Skeletal muscle satellite cell (primary cell): Measurements from ENCODE around the gene CCDC190.
"Not testable (repeated sequence)": the region's sequence is repeated elsewhere in the genome, so short reads cannot be mapped to it uniquely, and the experiment has no call there.

Experiments used
- H3K27me3 ChIP-seq: 2 replicates; pipeline ENCODE4 v1.7.0; 2013; ENCODE audit warnings: low read length; ENCODE audit not compliant: control insufficient read depth, insufficient read depth
- H3K36me3 ChIP-seq: 2 replicates; pipeline ENCODE4 v1.7.0; 2013; ENCODE audit warnings: mild to moderate bottlenecking, control low read depth, low read length; ENCODE audit not compliant: insufficient read depth
- H3K4me1 ChIP-seq: 2 replicates; pipeline ENCODE4 v1.7.0; 2013; ENCODE audit warnings: low read length; ENCODE audit not compliant: control insufficient read depth, insufficient read depth
- H3K4me2 ChIP-seq: 2 replicates; pipeline ENCODE4 v1.7.0; 2013; ENCODE audit warnings: mild to moderate bottlenecking, low read length
- H3K4me3 ChIP-seq: 2 replicates; pipeline ENCODE4 v1.7.0; 2013; ENCODE audit warnings: low read length
- H3K9ac ChIP-seq: 2 replicates; pipeline ENCODE4 v1.7.0; 2013; ENCODE audit warnings: mild to moderate bottlenecking, low read depth, low read length, moderate library complexity
- H3K9me3 ChIP-seq: replicated peaks from 2 replicates; pipeline ENCODE4 v1.7.0; 2013; ENCODE audit warnings: mild to moderate bottlenecking, control low read depth, low read length

The CCDC190 gene

GRCh38 chr1:162823231-162823630, 37.7 kb downstream of the CCDC190 start:
- Histone ChIP-seq H3K4me1 (peaks cover 22% of the 10 kb centered on the region), H3K27me3 (no peaks in the 10 kb centered on the region), H3K9ac (no peak overlapping the region), H3K4me2 (peak overlapping the region; percentile 95), H3K4me3 (no peak overlapping the region), H3K36me3 (no peaks in the 10 kb centered on the region), H3K9me3 (no peaks in the 10 kb centered on the region)

- Histone ChIP-seq H3K9ac (peak overlapping the region; percentile 47), H3K4me3 (peak overlapping the region; percentile 73)
Observed at GRCh38 chr1:162822391-162823200, 38.4 kb downstream of the CCDC190 start.

GRCh38 chr1:162818666-162819065, 42.3 kb downstream of the CCDC190 start:
- H3K27me3 ChIP-seq: not testable (repeated sequence)

More at GRCh38 chr1:162822391-162823200, 38.4 kb downstream of the CCDC190 start:
- Histone ChIP-seq H3K9me3 (no peaks in the 10 kb centered on the region), H3K4me2 (peak overlapping the region; percentile 95), H3K27me3 (no peaks in the 10 kb centered on the region), H3K36me3 (no peaks in the 10 kb centered on the region), H3K4me1 (peaks cover 22% of the 10 kb centered on the region)

GRCh38 chr1:162818136-162818535, 42.8 kb downstream of the CCDC190 start:
- not testable (repeated sequence) for H3K9me3 ChIP-seq, H3K27me3 ChIP-seq

More at GRCh38 chr1:162818666-162819065, 42.3 kb downstream of the CCDC190 start:
- not testable (repeated sequence) for H3K9ac ChIP-seq, H3K4me3 ChIP-seq, H3K4me2 ChIP-seq, H3K36me3 ChIP-seq, H3K9me3 ChIP-seq
- H3K4me1 ChIP-seq: peaks cover 19% of the 10 kb centered on the region

GRCh38 chr1:162812357-162812756, 48.6 kb downstream of the CCDC190 start:
- not testable (repeated sequence) for H3K9me3 ChIP-seq, H3K27me3 ChIP-seq, H3K4me3 ChIP-seq, H3K9ac ChIP-seq, H3K4me1 ChIP-seq, H3K36me3 ChIP-seq, H3K4me2 ChIP-seq

More at GRCh38 chr1:162818136-162818535, 42.8 kb downstream of the CCDC190 start:
- not testable (repeated sequence) for H3K4me2 ChIP-seq, H3K36me3 ChIP-seq, H3K4me3 ChIP-seq, H3K9ac ChIP-seq
- peaks cover 14% of the 10 kb centered on the region for H3K4me1 ChIP-seq

- H3K36me3 ChIP-seq: not testable (repeated sequence)
Observed at GRCh38 chr1:162807503-162807902, 53.5 kb downstream of the CCDC190 start.

More at GRCh38 chr1:162807503-162807902, 53.5 kb downstream of the CCDC190 start:
- not testable (repeated sequence) for H3K27me3 ChIP-seq, H3K9ac ChIP-seq, H3K4me1 ChIP-seq, H3K4me2 ChIP-seq, H3K9me3 ChIP-seq, H3K4me3 ChIP-seq
